ENCODE measurements around the gene PEAR1. TPM values are rescaled to one million over a fixed set of nuclear protein-coding genes. Genes with fewer than 3 reads are reported as not detected.

PEAR1 gene
- total and polyA plus RNA-seq, 2 of the 8 experiments (the other 6 are each of a cell fraction or from before 2014, with no cell fraction given) = 0.63 to 0.71 TPM

GRCh38 chr1:156958247-156958714, 64.8 kb downstream of the PEAR1 start (continued):
- TF ChIP-seq SP1 (IDR thresholded peaks at IDR 0.05; ENCODE audit: low read depth, low read length) (no peak), CHD7 (IDR thresholded peaks at IDR 0.05; ENCODE audit: insufficient replicate concordance, low read length) (no peak), USF2 (IDR thresholded peaks at IDR 0.05; ENCODE audit: low read length) (no peak)
